ENCODE results near the gene TEX19. TPM values are rescaled to one million over a fixed set of nuclear protein-coding genes. Genes with fewer than 3 reads are reported as not detected.

TEX19 gene
- total and polyA plus RNA-seq, 10 of the 15 experiments (the other 5 are each of a cell fraction or from before 2014, with no cell fraction given): 0.03 to 0.32 (median 0.13) TPM; not detected in 3

DNA sequence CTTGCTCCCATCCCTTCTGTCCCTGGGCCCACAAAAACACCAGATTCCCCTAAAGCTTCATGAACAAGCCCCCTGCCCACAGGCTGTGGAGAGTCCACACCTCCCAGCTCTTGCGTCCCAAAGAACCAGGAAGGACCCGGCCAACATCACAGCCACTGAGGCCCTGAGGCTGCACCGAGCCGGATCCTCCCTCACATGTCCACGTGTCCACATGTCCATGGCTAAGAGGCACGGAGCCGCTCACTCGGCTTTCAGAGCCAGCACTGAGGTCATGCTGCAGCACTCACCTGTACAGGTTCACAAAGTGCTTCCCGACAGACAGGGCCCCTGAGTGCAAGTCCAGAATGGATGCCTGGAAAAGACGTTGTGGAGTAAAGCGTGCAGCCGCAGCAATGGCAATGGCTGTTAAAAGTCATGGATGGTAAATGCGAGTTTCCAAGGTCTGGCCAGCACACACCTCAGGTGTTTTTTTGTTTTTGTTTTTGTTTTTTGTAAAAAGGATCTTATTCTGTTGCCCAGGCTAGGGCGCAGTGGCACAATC is 47.2 kb downstream of the TEX19 start:
- no peak overlapping the region for H2AFZ ChIP-seq (ENCODE audit: control insufficient read depth, low read depth, low read length)
- H3K27me3 ChIP-seq (replicated peaks in 1 of 2; ENCODE audit: control insufficient read depth in 2 of 2, insufficient read depth in 2 of 2, low read length in 1 of 2): no peaks in the 10 kb centered on the region
- ATAC-seq: no peak
- TF ChIP-seq, protein P1, sequence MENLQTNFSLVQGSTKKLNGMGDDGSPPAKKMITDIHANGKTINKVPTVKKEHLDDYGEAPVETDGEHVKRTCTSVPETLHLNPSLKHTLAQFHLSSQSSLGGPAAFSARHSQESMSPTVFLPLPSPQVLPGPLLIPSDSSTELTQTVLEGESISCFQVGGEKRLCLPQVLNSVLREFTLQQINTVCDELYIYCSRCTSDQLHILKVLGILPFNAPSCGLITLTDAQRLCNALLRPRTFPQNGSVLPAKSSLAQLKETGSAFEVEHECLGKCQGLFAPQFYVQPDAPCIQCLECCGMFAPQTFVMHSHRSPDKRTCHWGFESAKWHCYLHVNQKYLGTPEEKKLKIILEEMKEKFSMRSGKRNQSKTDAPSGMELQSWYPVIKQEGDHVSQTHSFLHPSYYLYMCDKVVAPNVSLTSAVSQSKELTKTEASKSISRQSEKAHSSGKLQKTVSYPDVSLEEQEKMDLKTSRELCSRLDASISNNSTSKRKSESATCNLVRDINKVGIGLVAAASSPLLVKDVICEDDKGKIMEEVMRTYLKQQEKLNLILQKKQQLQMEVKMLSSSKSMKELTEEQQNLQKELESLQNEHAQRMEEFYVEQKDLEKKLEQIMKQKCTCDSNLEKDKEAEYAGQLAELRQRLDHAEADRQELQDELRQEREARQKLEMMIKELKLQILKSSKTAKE (IDR thresholded peaks at IDR 0.05; ENCODE audit: low read depth, poor library complexity, severe bottlenecking): no peak
- no peak for TF ChIP-seq SMC3 (IDR thresholded peaks at IDR 0.05; ENCODE audit: borderline replicate concordance, low read length)
- no peak for TF ChIP-seq GABPA (IDR thresholded peaks at IDR 0.05; ENCODE audit: low read depth)
- TF ChIP-seq, protein P2, sequence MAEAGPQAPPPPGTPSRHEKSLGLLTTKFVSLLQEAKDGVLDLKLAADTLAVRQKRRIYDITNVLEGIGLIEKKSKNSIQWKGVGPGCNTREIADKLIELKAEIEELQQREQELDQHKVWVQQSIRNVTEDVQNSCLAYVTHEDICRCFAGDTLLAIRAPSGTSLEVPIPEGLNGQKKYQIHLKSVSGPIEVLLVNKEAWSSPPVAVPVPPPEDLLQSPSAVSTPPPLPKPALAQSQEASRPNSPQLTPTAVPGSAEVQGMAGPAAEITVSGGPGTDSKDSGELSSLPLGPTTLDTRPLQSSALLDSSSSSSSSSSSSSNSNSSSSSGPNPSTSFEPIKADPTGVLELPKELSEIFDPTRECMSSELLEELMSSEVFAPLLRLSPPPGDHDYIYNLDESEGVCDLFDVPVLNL (IDR thresholded peaks at IDR 0.05; ENCODE audit: low read depth, low read length): no peak
- TF ChIP-seq ZNF207 (IDR thresholded peaks at IDR 0.05; ENCODE audit: borderline replicate concordance): no peak
- TF ChIP-seq SREBF2 (IDR thresholded peaks at IDR 0.05; ENCODE audit: low read length): no peak
- no peak for TF ChIP-seq CREB1 (IDR thresholded peaks at IDR 0.05; ENCODE audit: low read depth)
- no peak overlapping the region for H3K9ac ChIP-seq (ENCODE audit: control insufficient read depth, insufficient read depth, low read length)
- RAD21 ChIA-PET (ENCODE audit: unreplicated experiment): interaction anchor here (1.1 kb wide), 1 partner anchor 36 kb away, joined by 3 read pairs; no protein-coding TSS in a partner anchor
- no peak overlapping the region for H3K4me2 ChIP-seq (ENCODE audit: control insufficient read depth, insufficient read depth)
- 98% methylated on average over 14 of the region's 14 CpGs for WGBS (ENCODE audit: insufficient coverage, insufficient replicate concordance, low lambda C conversion rate, missing lambda C conversion rate)
- CTCF ChIA-PET: no interaction called here
- in situ Hi-C loops (cut with MboI) (loop anchor here (5.0 kb wide), 1 partner anchor 54 kb away; no protein-coding TSS in a partner anchor), intact Hi-C loops (cut with micrococcal nuclease; ENCODE audit: unreplicated experiment) (no loop called here)
- POLR2A ChIA-PET: interaction anchor here (0.7 kb wide), 2 partner anchors 22 to 230 kb away, joined by 3 to 4 read pairs; no protein-coding TSS in a partner anchor
- no peak overlapping the region for H3K27ac ChIP-seq (ENCODE audit: control insufficient read depth, insufficient read depth)
- SMC1A ChIA-PET (ENCODE audit: uncharacterized antibody, unreplicated experiment): no interaction called here
- no peak overlapping the region for H3K4me3 ChIP-seq
- DNase-seq (ENCODE audit: low read depth, low spot score): no peak
- no peak for FAIRE-seq
- peaks cover 2 to 12% of the 10 kb centered on the region in 2 experiments; a peak in 3 of 4 replicates for H3K36me3 ChIP-seq (ENCODE audit: control insufficient read depth in 2 of 2, insufficient read depth in 2 of 2, low read length in 1 of 2)
- no peaks in the 10 kb centered on the region for H3K79me2 ChIP-seq (ENCODE audit: control insufficient read depth, insufficient read depth, low read length)
- no TSS peak for BruUV-seq (replicated peaks)
- H3K9me3 ChIP-seq (replicated peaks; ENCODE audit: control insufficient read depth, insufficient read depth, low read length): no peaks in the 10 kb centered on the region
- H4K20me1 ChIP-seq (ENCODE audit: control insufficient read depth, insufficient read depth): no peaks in the 10 kb centered on the region
- peaks cover 3% of the 10 kb centered on the region; the same call in 1 of the 2 replicates for H3K4me1 ChIP-seq (ENCODE audit: control insufficient read depth, insufficient read depth, low read length)
